IMR-90 (cell line): ENCODE data around the gene CNKSR3. TPM values are rescaled to one million over a fixed set of nuclear protein-coding genes. Genes with fewer than 3 reads are reported as not detected.

ENCODE experiments used
- ATAC-seq: fragments of 200-7000 bp; cut with Tn5 transposase; 2 replicates; pipeline ENCODE4 v1.9.1; 2020; ENCODE audit warnings: low read depth, mild to moderate bottlenecking, moderate library complexity
- BruUV-seq: library from RNA; stranded (reverse); fragments of 400-500 nt; replicated peaks from 2 replicates; lab custom pipeline; 2021; lab: Mats Ljungman, UMichigan
- CTCF ChIA-PET: fragments of 300-600 bp; formaldehyde crosslinking; extraction: SDS; loops from one replicate; lab custom pipeline; 2021; ENCODE audit warnings: antibody characterized with exemption; lab: Yijun Ruan, JAX
- POLR2A ChIA-PET: fragments of 300-600 bp; sonication (Branson Sonifier 250); formaldehyde crosslinking; loops from one replicate; lab custom pipeline; 2022; ENCODE audit warnings: antibody characterized with exemption; ENCODE audit not compliant: unreplicated experiment; lab: Charles Lee
- DNase-seq: peaks from one replicate; pipeline ENCODE4 v3.0.0; 2013
- H2AFZ ChIP-seq: replicated peaks from 2 replicates; pipeline ENCODE3; 2013; ENCODE audit warnings: low read length, mild to moderate bottlenecking; ENCODE audit not compliant: poor library complexity
- H2AK5ac ChIP-seq: 2 replicates; pipeline ENCODE4 v1.6.1; 2013; ENCODE audit warnings: low read depth, low read length, inconsistent platforms
- H2AK9ac ChIP-seq: replicated peaks from 2 replicates; pipeline ENCODE3; 2013; ENCODE audit warnings: mild to moderate bottlenecking, low read depth, low read length, moderate library complexity; ENCODE audit not compliant: poor library complexity
- H2BK120ac ChIP-seq: 2 replicates; pipeline ENCODE4 v1.6.1; 2013; ENCODE audit warnings: low read depth, low read length, inconsistent platforms
- H2BK15ac ChIP-seq: 3 replicates; pipeline ENCODE4 v1.6.1; 2013; ENCODE audit warnings: low read depth, low read length, inconsistent platforms
- H2BK20ac ChIP-seq: 2 replicates; pipeline ENCODE4 v1.6.1; 2013; ENCODE audit warnings: low read depth, mild to moderate bottlenecking, inconsistent platforms, low read length, moderate library complexity
- H2BK5ac ChIP-seq: 2 replicates; pipeline ENCODE4 v1.6.1; 2013; ENCODE audit warnings: mild to moderate bottlenecking, low read depth, low read length, inconsistent platforms; ENCODE audit not compliant: poor library complexity, severe bottlenecking
- H3K14ac ChIP-seq: replicated peaks from 2 replicates; pipeline ENCODE4 v1.6.1; 2013; ENCODE audit warnings: low read depth, low read length, inconsistent platforms
- H3K18ac ChIP-seq: 2 replicates; pipeline ENCODE4 v1.6.1; 2013; ENCODE audit warnings: low read depth, low read length, control low read depth
- H3K23ac ChIP-seq: 2 replicates; pipeline ENCODE4 v1.6.1; 2013; ENCODE audit warnings: low read depth, low read length, inconsistent platforms
- H3K27ac ChIP-seq: 2 replicates; pipeline ENCODE4 v1.5.1; 2013; ENCODE audit warnings: mild to moderate bottlenecking, control low read depth, low read length; ENCODE audit not compliant: insufficient read depth
- H3K27me3 ChIP-seq: 2 replicates; pipeline ENCODE4 v1.6.1; 2013; ENCODE audit warnings: low read length; ENCODE audit not compliant: control insufficient read depth, insufficient read depth
- H3K36me3 ChIP-seq: 2 replicates; pipeline ENCODE4 v1.6.1; 2013; ENCODE audit warnings: low read length, mixed read lengths; ENCODE audit not compliant: control insufficient read depth, insufficient read depth
- H3K4ac ChIP-seq: 2 replicates; pipeline ENCODE4 v1.6.1; 2013; ENCODE audit warnings: low read depth, low read length, inconsistent platforms
- H3K4me1 ChIP-seq: 2 replicates; pipeline ENCODE4 v1.6.1; 2013; ENCODE audit warnings: low read length, mixed read lengths; ENCODE audit not compliant: control insufficient read depth, insufficient read depth
- H3K4me2 ChIP-seq: 2 replicates; pipeline ENCODE4 v1.6.1; 2013; ENCODE audit warnings: low read depth, mild to moderate bottlenecking, control low read depth, low read length, moderate library complexity
- H3K4me3 ChIP-seq: 2 replicates; pipeline ENCODE4 v1.5.1; 2013; ENCODE audit warnings: low read depth, mild to moderate bottlenecking, control low read depth, low read length, moderate library complexity; ENCODE audit not compliant: insufficient read depth
- H3K56ac ChIP-seq: 2 replicates; pipeline ENCODE4 v1.6.1; 2013; ENCODE audit warnings: low read length, inconsistent platforms; ENCODE audit not compliant: insufficient read depth; ENCODE audit errors: extremely low read depth
- H3K79me1 ChIP-seq, 2 experiments: 2 replicates each; pipeline ENCODE4 v1.6.1; 2013; ENCODE audit warnings: low read length in 2 of 2, inconsistent platforms in 1 of 2, low read depth in 1 of 2
- H3K9ac ChIP-seq: 2 replicates; pipeline ENCODE4 v1.6.1; 2013; ENCODE audit warnings: low read depth, low read length, control low read depth
- H3K9me1 ChIP-seq: 2 replicates; pipeline ENCODE4 v1.6.1; 2013; ENCODE audit warnings: low read length, inconsistent platforms; ENCODE audit not compliant: insufficient read depth
- H3K9me3 ChIP-seq: 2 replicates; pipeline ENCODE4 v1.6.1; 2013; ENCODE audit warnings: low read length; ENCODE audit not compliant: control insufficient read depth, insufficient read depth
- H4K20me1 ChIP-seq: 2 replicates; pipeline ENCODE4 v1.6.1; 2013; ENCODE audit warnings: low read length, inconsistent platforms; ENCODE audit not compliant: insufficient read depth
- H4K5ac ChIP-seq: 2 replicates; pipeline ENCODE4 v1.6.1; 2013; ENCODE audit warnings: mild to moderate bottlenecking, low read depth, low read length, control low read depth
- H4K8ac ChIP-seq, 2 experiments: 2 replicates each; pipeline ENCODE4 v1.6.1; 2013; ENCODE audit warnings: low read depth in 2 of 2, low read length in 2 of 2, control low read depth in 1 of 2, inconsistent platforms in 1 of 2
- H4K91ac ChIP-seq: 2 replicates; pipeline ENCODE4 v1.6.1; 2013; ENCODE audit warnings: low read depth, low read length, inconsistent platforms; ENCODE audit not compliant: insufficient read depth
- MAZ ChIP-seq: IDR thresholded peaks from 2 replicates; pipeline ENCODE4 v1.6.1; 2012; ENCODE audit warnings: low read depth, mild to moderate bottlenecking, low read length, improper control_type of control experiment, moderate library complexity, borderline replicate concordance
- RAD21 ChIP-seq: IDR thresholded peaks from 2 replicates; pipeline ENCODE4 v1.6.1; 2012; ENCODE audit warnings: low read length, improper control_type of control experiment
- SMC3 ChIP-seq: fragments of 150-350 bp; IDR thresholded peaks from 2 replicates; pipeline ENCODE4 v1.6.1; 2016; ENCODE audit warnings: low read depth, mild to moderate bottlenecking, antibody characterized with exemption, low read length, moderate library complexity
- WGBS, 2 experiments: methylation state at CpG; one replicate each; pipeline versions ENCODE4 v1.1.5 to v1.1.7; 2013; ENCODE audit warnings: missing lambda C conversion rate in 2 of 2; ENCODE audit not compliant: insufficient read length in 1 of 2; ENCODE audit errors: extremely low coverage in 2 of 2; 5-methylcytosine and 5-hydroxymethylcytosine counted together
- dilution Hi-C: fragments of 300-500 bp; cut with HindIII; formaldehyde crosslinking; loops from one replicate; pipeline ENCODE4 v1.14.3; 2018; ENCODE audit warnings: low sequenced_read_pairs; ENCODE audit not compliant: unreplicated experiment
- in situ Hi-C: fragments of 300-500 bp; cut with MboI; formaldehyde crosslinking; loops from 3 replicates; pipeline ENCODE4 v1.14.3; 2019; ENCODE audit warnings: low sequenced_read_pairs, inconsistent platforms, mixed read lengths
- intact Hi-C: fragments of 100-400 bp; cut with micrococcal nuclease; formaldehyde crosslinking; loops from 2 replicates; pipeline ENCODE4 v1.10.0; 2022
- polyA plus RNA-seq, 3 experiments: library from polyadenylated mRNA; depleted of rRNA; stranded (reverse); fragments of >200 nt; gene quantifications; 2 replicates each; pipeline ENCODE4 v1.2.3, GENCODE V29; 2012; ENCODE audit warnings: low replicate concordance in 1 of 3
- total RNA-seq: library from RNA; depleted of rRNA; stranded (reverse); fragments of >200 nt; gene quantifications from 2 replicates; pipeline ENCODE4 v1.2.3, GENCODE V29; 2012
- TF ChIP-seq, protein P1 (sequence below): conservative IDR thresholded peaks from 2 replicates; pipeline ENCODE4 v1.5.1; 2012; ENCODE audit warnings: mild to moderate bottlenecking, low read depth, low read length, improper control_type of control experiment
- TF ChIP-seq, protein P2 (sequence below): fragments of 150-350 bp; IDR thresholded peaks from 2 replicates; pipeline ENCODE4 v1.6.1; 2016; ENCODE audit warnings: low read depth, mild to moderate bottlenecking, low read length, moderate library complexity, borderline replicate concordance

The CNKSR3 gene
- total and polyA plus RNA-seq, 2 of the 4 experiments (the other 2 are of a cell fraction): 6.7 to 15.8 TPM

DNA sequence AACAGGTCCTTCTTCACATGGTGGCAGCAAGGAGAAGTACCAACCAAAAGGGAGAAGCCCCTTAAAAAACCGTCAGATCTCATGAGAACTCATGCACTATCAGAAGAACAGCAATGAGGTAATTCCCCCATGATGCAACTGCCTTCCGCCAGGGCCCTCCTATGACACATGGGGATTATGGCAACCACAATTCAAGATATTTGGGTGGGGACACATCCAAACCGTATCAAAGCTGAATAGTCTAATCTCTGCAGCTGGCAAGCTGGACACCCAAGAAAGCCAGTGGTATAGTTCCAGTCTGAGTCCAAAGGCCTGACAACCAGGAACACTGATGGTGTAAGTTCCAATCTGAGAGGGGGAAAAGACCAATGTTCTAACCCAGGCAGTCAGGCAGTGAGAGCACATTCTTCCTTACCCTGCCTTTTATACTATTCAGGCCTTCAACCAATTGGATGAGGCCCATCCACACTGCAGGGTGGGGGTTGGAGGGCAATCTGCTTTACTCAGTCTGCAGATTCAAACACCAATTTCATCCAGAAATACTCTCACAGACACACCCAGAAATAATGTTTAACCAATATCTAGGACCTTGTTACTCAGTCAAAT lies 17.9 kb upstream of the CNKSR3 start:
- Histone ChIP-seq H2BK20ac (no peak overlapping the region), H4K5ac (no peak overlapping the region), H3K36me3 (no peaks in the 10 kb centered on the region), H3K9ac (no peak overlapping the region), H2AK5ac (no peak overlapping the region), H2AK9ac (no peak overlapping the region), H2AFZ (no peak overlapping the region), H3K4me3 (no peak overlapping the region), H3K4me1 (no peaks in the 10 kb centered on the region), H3K9me1 (no peaks in the 10 kb centered on the region), H3K14ac (no peak overlapping the region), H3K4ac (no peak overlapping the region), H3K23ac (no peak overlapping the region), H3K79me1 (no peaks in the 10 kb centered on the region), H3K27ac (no peak overlapping the region), H3K9me3 (no peaks in the 10 kb centered on the region), H4K8ac (no peak overlapping the region), H4K20me1 (no peaks in the 10 kb centered on the region), H2BK15ac (no peak overlapping the region), H2BK5ac (no peak overlapping the region), H3K27me3 (no peaks in the 10 kb centered on the region), H2BK120ac (no peak overlapping the region), H3K56ac (no peak overlapping the region), H3K18ac (no peak overlapping the region), H3K4me2 (no peak overlapping the region), H4K91ac (no peak overlapping the region)
- no TSS peak for BruUV-seq
- 75% methylated on average over 1 of the region's 3 CpGs; no CpG with 5 or more reads in 1 of the 2 experiments for WGBS, 2 experiments
- dilution Hi-C loops (no loop called here), intact Hi-C loops (no loop called here), in situ Hi-C loops (no loop called here)
- ATAC-seq: no peak
- no peak for DNase-seq
- CTCF ChIA-PET: no interaction called here
- POLR2A ChIA-PET: no interaction called here
- TF ChIP-seq RAD21 (no peak), MAZ (no peak), SMC3 (no peak)
- TF ChIP-seq, protein P1, sequence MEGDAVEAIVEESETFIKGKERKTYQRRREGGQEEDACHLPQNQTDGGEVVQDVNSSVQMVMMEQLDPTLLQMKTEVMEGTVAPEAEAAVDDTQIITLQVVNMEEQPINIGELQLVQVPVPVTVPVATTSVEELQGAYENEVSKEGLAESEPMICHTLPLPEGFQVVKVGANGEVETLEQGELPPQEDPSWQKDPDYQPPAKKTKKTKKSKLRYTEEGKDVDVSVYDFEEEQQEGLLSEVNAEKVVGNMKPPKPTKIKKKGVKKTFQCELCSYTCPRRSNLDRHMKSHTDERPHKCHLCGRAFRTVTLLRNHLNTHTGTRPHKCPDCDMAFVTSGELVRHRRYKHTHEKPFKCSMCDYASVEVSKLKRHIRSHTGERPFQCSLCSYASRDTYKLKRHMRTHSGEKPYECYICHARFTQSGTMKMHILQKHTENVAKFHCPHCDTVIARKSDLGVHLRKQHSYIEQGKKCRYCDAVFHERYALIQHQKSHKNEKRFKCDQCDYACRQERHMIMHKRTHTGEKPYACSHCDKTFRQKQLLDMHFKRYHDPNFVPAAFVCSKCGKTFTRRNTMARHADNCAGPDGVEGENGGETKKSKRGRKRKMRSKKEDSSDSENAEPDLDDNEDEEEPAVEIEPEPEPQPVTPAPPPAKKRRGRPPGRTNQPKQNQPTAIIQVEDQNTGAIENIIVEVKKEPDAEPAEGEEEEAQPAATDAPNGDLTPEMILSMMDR: no peak
- TF ChIP-seq, protein P2, sequence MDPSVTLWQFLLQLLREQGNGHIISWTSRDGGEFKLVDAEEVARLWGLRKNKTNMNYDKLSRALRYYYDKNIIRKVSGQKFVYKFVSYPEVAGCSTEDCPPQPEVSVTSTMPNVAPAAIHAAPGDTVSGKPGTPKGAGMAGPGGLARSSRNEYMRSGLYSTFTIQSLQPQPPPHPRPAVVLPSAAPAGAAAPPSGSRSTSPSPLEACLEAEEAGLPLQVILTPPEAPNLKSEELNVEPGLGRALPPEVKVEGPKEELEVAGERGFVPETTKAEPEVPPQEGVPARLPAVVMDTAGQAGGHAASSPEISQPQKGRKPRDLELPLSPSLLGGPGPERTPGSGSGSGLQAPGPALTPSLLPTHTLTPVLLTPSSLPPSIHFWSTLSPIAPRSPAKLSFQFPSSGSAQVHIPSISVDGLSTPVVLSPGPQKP: no peak
